Transverse colon (tissue), 4 donors: ENCODE results near the gene MBD5. TPM values are rescaled to one million over a fixed set of nuclear protein-coding genes. Genes with fewer than 3 reads are reported as not detected.

ENCODE experiments used
- DNase-seq: peaks from one replicate; pipeline ENCODE4 v3.0.0-alpha.2; 2019
- H3K27ac ChIP-seq, 4 donors: fragments of 200-600 bp; sonication (generic); 2 replicates each; pipeline ENCODE4 v1.5.1; 2016 to 2018; ENCODE audit warnings: inconsistent platforms in 4 of 4
- H3K27me3 ChIP-seq: fragments of 200-600 bp; sonication (generic); 2 replicates; pipeline ENCODE4 v1.5.1; 2017; ENCODE audit warnings: inconsistent platforms
- H3K36me3 ChIP-seq, 4 donors: fragments of 200-600 bp; sonication (generic); 2 replicates each; pipeline ENCODE4 v1.5.1; 2017 to 2019; ENCODE audit warnings: inconsistent platforms in 4 of 4
- H3K4me1 ChIP-seq, 4 donors: fragments of 200-600 bp; sonication (generic); 2 replicates each; pipeline ENCODE4 v1.5.1; 2017 to 2020; ENCODE audit warnings: inconsistent platforms in 4 of 4
- H3K4me3 ChIP-seq, 4 donors: fragments of 200-600 bp; sonication (generic); 1 replicate in 1 of 4; 2 replicates in 3 of 4; pipeline versions ENCODE4 v1.5.1 to v1.6.1; 2017 to 2019; ENCODE audit warnings: inconsistent platforms in 4 of 4
- H3K9me3 ChIP-seq, 2 donors: fragments of 200-600 bp; sonication (generic); 2 replicates each; pipeline ENCODE4 v1.5.1; 2017 to 2019; ENCODE audit warnings: inconsistent platforms in 2 of 2
- EP300 ChIP-seq: sonication (generic); formaldehyde crosslinking; IDR thresholded peaks from one replicate; pipeline ENCODE4 v1.6.1; 2017; ENCODE audit warnings: antibody characterized with exemption, low read depth
- POLR2A ChIP-seq: fragments of 450-650 bp; IDR thresholded peaks from one replicate; pipeline ENCODE4 v1.6.1; 2016; ENCODE audit warnings: antibody characterized with exemption, mild to moderate bottlenecking, moderate library complexity
- POLR2AphosphoS5 ChIP-seq, 3 donors: sonication (generic); formaldehyde crosslinking; IDR thresholded peaks; one replicate each; pipeline ENCODE4 v1.6.1; 2016; ENCODE audit warnings: antibody characterized with exemption in 3 of 3
- WGBS, 2 donors: methylation state at CpG; one replicate each; pipeline ENCODE4 v1.1.5; 2018; ENCODE audit warnings: low coverage in 1 of 2; 5-methylcytosine and 5-hydroxymethylcytosine counted together
- in situ Hi-C, 4 donors: fragments of 200-750 bp; cut with MboI; loops; one replicate each; pipeline versions ENCODE4 v1.15.0 to v1.15.1; 2017; ENCODE audit warnings: low sequenced_read_pairs in 3 of 4, low pct_ligation_motif_present in 1 of 4, low pct_unique_long_range_greater_than_20kb in 1 of 4
- intact Hi-C: fragments of 100-400 bp; cut with DNase I; formaldehyde crosslinking; loops from one replicate; pipeline ENCODE4 v1.15.1; 2023; ENCODE audit warnings: low total_unique reads
- small RNA-seq, 4 donors: library from RNA; depleted of rRNA; stranded (forward); fragments of <200 nt; gene quantifications; one replicate each; pipeline ENCODE3, GENCODE V24; 2016
- total RNA-seq, 4 donors: library from RNA; depleted of rRNA; stranded (reverse); fragments of >200 nt; gene quantifications; one replicate each; pipeline ENCODE4 v1.1.0, GENCODE V29; 2016
- TF ChIP-seq, protein P1 (sequence below), 5 experiments: fragments of 200-600 bp in 3 of 5; fragments of 450-650 bp in 2 of 5; sonication (generic) in 3 of 5; IDR thresholded peaks; 1 replicate in 2 of 5; 2 replicates in 3 of 5; pipeline ENCODE4 v1.5.1; 2016 to 2017; ENCODE audit warnings: antibody characterized with exemption in 5 of 5, inconsistent platforms in 3 of 5, mild to moderate bottlenecking in 2 of 5, moderate library complexity in 1 of 5

Gene MBD5
- total RNA-seq, 4 donors from 2014 or later, result 29.9 to 67.3 (median 52.6) TPM

GRCh38 chr2:148560496-148560895 lies 539.6 kb downstream of the MBD5 start:
- intact Hi-C loops (no loop called here), in situ Hi-C loops (no loop called here)
- DNase-seq, result no peak
- H3K4me1 ChIP-seq, result no peaks in the 10 kb centered on the region
- no peaks in the 10 kb centered on the region for H3K9me3 ChIP-seq
- WGBS, 2 donors, result 68% methylated on average over 5 of the region's 5 CpGs; no CpG with 5 or more reads in 1 of the 2 donors
- TF ChIP-seq EP300 (no peak), POLR2AphosphoS5 (IDR thresholded peaks at IDR 0.05) (no peak), POLR2A (no peak)
- TF ChIP-seq, protein P1, sequence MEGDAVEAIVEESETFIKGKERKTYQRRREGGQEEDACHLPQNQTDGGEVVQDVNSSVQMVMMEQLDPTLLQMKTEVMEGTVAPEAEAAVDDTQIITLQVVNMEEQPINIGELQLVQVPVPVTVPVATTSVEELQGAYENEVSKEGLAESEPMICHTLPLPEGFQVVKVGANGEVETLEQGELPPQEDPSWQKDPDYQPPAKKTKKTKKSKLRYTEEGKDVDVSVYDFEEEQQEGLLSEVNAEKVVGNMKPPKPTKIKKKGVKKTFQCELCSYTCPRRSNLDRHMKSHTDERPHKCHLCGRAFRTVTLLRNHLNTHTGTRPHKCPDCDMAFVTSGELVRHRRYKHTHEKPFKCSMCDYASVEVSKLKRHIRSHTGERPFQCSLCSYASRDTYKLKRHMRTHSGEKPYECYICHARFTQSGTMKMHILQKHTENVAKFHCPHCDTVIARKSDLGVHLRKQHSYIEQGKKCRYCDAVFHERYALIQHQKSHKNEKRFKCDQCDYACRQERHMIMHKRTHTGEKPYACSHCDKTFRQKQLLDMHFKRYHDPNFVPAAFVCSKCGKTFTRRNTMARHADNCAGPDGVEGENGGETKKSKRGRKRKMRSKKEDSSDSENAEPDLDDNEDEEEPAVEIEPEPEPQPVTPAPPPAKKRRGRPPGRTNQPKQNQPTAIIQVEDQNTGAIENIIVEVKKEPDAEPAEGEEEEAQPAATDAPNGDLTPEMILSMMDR (IDR thresholded peaks at IDR 0.05), result no peak
- H3K36me3 ChIP-seq, result no peaks in the 10 kb centered on the region
- H3K4me3 ChIP-seq, result no peak overlapping the region
- no peaks in the 10 kb centered on the region for H3K27me3 ChIP-seq
- H3K27ac ChIP-seq, result no peak overlapping the region

DNA sequence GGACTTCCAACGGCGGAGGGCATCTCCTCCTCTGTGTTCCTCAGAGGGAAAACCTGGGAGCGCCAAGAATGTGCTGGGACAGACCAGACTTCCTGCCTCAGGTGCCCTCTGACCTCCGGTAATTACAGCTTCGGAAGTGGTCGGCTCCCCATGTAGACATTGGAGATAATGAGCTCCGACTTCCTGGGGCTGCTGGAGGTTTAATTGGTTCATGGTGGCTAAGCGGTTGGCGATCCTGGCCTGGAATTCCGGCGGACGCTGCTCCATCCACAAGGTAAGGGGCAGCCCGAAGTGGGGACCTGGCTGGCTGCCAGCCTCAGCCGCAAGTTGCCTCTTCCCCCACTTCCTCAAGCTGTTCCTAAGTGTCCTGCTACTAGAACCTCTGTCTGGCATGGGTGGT lies 540.5 kb downstream of the MBD5 start:
- H3K4me1 ChIP-seq, result no peaks in the 10 kb centered on the region
- in situ Hi-C loops, result no loop called here
- no peaks in the 10 kb centered on the region for H3K36me3 ChIP-seq
- no peak overlapping the region for H3K4me3 ChIP-seq
- TF ChIP-seq POLR2AphosphoS5 (IDR thresholded peaks at IDR 0.05), result no peak
- TF ChIP-seq, protein P1 (IDR thresholded peaks at IDR 0.05), result no peak
- no peak for TF ChIP-seq EP300
- no peak for TF ChIP-seq POLR2A
- peaks cover 3% of the 10 kb centered on the region for H3K27me3 ChIP-seq
- whole genome bisulfite sequencing, 2 donors, result 86% methylated on average over 14 of the region's 14 CpGs; no CpG with 5 or more reads in 1 of the 2 donors
- H3K9me3 ChIP-seq, result no peaks in the 10 kb centered on the region
- no peak for DNase-seq
- H3K27ac ChIP-seq, result no peak overlapping the region
- intact Hi-C loops, result no loop called here

DNA sequence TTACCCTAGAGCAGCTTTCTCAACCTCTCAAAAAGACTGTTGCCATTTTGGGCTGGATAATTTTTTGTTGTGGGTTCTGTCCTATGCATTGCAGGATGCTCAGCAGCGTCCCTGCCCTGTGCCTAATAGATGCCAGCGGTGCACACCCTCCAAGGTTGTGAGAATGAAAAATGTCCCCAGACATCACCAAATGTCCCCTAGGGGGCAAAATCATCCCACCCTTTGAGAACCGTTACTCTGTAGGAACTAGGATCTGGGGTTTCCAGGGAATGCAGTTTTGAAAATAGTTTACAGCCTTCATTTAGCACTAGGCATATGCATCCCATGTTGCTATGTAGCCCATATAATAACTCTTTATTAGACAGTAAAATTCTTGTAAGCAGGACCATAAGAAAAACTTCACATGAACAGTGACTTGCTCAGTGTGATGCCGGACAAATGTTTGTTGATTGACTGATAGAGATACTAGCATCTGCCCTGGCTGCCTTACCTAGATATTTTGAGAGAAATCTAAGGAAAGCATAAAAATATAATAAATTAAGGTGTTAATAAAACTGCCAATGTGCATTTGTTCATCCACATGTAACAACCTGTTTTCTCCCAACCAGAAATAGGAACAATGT lies 544.5 kb downstream of the MBD5 start:
- Histone ChIP-seq H3K9me3 (no peaks in the 10 kb centered on the region), H3K4me1 (no peaks in the 10 kb centered on the region), H3K27ac (no peak overlapping the region), H3K27me3 (peaks cover 3% of the 10 kb centered on the region), H3K36me3 (no peaks in the 10 kb centered on the region), H3K4me3 (no peak overlapping the region)
- intact Hi-C loops (no loop called here), in situ Hi-C loops (no loop called here)
- DNase-seq, result no peak
- no peak for TF ChIP-seq POLR2A
- no peak for TF ChIP-seq EP300
- TF ChIP-seq, protein P1 (IDR thresholded peaks at IDR 0.05), result peak in 1 of 5 experiments; percentile 6
- no peak for TF ChIP-seq POLR2AphosphoS5 (IDR thresholded peaks at IDR 0.05)
- WGBS, 2 donors, result 56 to 66% methylated on average over 3 to 4 of the region's 4 CpGs

Small RNAs within 50 kb of the gene (small RNA-seq; reads per million reads assigned to genes)
- gene RF00554, result 0 reads per million in 4 donors

Other genes with a start within 250 kb of the MBD5 start
- gene ACVR2A, start 176.1 kb upstream of the MBD5 start, total RNA-seq, result 10 to 100 TPM; 15.7 to 36.0 (median 19.4) TPM
- gene ORC4, start 354 bp upstream of the MBD5 start, total RNA-seq, result 10 to 100 TPM in 3 of 4 donors, 1 to 10 TPM in 1; 5.2 to 65.3 (median 50.1) TPM